Fibroblast of villous mesenchyme (primary cell): ENCODE data around the gene MALAT1. TPM values are rescaled to one million over a fixed set of nuclear protein-coding genes. Genes with fewer than 3 reads are reported as not detected.
A peak's percentile ranks its signal among the peaks of the same experiment; 100 is the strongest.
"Not testable (repeated sequence)": the region's sequence is repeated elsewhere in the genome, so short reads cannot be mapped to it uniquely, and the experiment has no call there.

Experiments
- DNase-seq: peaks from one replicate; pipeline ENCODE4 v3.0.0-alpha.2; 2010; ENCODE audit warnings: low read depth
- H3K4me3 ChIP-seq: 2 replicates; pipeline ENCODE4 v1.5.1; 2011; ENCODE audit warnings: low read depth, mild to moderate bottlenecking, low read length
- CTCF ChIP-seq: IDR thresholded peaks from 2 replicates; pipeline ENCODE4 v1.5.1; 2012; ENCODE audit warnings: low read depth, mild to moderate bottlenecking, low read length; ENCODE audit not compliant: insufficient read depth
- total RNA-seq: library from RNA; depleted of rRNA; stranded (reverse); fragments of >200 nt; gene quantifications from 2 replicates; pipeline ENCODE4 v1.2.3, GENCODE V29; 2012

Gene MALAT1
- total RNA-seq, 1 donor, result 16,563 TPM

GRCh38 chr11:65459552-65459951 lies 39.3 kb upstream of the MALAT1 start:
- no peak overlapping the region for H3K4me3 ChIP-seq
- no peak for TF ChIP-seq CTCF
- no peak for DNase-seq

DNA sequence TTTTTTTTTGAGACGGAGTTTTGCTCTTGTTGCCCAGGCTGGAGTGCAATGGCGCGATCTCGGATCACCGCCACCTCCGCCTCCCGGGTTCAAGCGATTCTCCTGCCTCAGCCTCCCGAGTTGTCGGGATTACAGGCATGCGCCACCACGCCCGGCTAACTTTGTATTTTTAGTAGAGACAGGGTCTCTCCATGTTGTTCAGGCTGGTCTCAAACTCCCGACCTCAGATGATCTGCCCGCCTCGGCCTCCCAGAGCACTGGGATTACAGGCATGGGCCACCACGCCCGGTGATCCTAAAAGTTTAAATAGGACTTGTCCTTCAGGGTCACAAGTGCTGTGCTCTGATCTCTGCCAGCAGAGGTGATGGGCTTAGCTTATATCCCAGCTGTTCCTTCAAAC lies 33.4 kb upstream of the MALAT1 start:
- H3K4me3 ChIP-seq, result not testable (repeated sequence)

GRCh38 chr11:65467306-65467705 lies 31.5 kb upstream of the MALAT1 start:
- DNase-seq, H3K4me3 ChIP-seq: not testable (repeated sequence)

More for the DNA sequence above, 33.4 kb upstream of the MALAT1 start:
- DNase-seq, result not testable (repeated sequence)

- TF ChIP-seq CTCF, result peak; percentile 62
- DNase-seq, result peak; percentile 54
- no peak overlapping the region for H3K4me3 ChIP-seq
Observed at GRCh38 chr11:65468874-65469333, 29.9 kb upstream of the MALAT1 start.

GRCh38 chr11:65470433-65471049 lies 28.3 kb upstream of the MALAT1 start:
- peak; percentile 46 for DNase-seq
- TF ChIP-seq CTCF, result no peak
- H3K4me3 ChIP-seq, result no peak overlapping the region

DNA sequence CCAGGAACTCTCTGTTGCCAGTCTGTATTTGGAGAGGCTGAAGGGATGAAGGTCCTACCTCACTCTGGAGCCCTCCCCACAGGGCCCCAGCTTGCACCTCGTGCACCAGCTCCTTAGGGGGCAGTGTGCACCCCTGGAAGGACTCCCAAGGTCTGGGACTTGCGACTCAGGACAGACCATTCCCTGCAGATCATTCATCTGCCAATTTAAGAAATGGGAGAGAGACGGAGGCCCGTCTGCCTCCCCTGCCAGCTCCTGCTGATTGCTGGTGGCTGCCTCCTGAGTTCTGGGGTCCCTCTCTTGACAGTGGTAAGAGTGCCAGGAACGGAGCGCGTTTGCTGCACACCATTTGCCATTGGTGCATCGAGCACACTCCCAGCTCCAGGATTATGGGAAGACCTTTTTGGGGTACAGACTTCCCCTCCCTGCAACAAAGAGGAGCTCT lies 27.4 kb upstream of the MALAT1 start:
- DNase-seq, result peak; percentile 89
- H3K4me3 ChIP-seq, result peak overlapping the region; percentile 54
- TF ChIP-seq CTCF, result peak; percentile 75

DNA sequence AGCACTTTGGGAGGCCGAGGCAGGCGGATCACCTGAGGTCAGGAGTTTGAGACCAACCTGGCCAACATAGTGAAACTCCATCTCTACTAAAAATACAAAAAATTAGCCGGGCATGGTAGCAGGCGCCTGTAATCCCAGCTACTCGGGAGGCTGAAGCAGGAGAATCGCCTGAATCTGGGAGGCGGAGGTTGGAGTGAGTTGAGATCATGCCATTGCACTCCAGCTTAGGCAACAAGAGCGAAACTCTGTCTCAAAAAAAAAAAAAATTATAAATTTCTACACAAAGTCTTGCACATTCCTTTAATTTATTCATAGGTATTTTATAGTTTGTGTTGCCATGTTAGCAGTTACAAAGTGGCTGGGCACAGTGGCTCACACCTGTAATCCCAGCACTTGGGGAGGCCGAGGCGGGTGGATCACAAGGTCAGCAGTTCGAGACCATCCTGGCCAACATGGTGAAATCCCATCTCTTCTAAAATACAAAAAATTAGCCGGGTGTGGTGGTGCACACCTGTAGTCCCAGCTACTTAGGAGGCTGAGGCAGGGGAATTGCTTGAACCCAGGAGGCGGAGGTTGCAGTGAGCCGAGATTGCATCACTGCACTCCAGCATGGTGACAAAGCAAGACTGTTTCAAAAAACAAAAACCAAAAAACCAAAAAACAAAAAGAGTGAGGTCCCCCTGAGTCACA lies 26.1 kb upstream of the MALAT1 start:
- peak overlapping the region; percentile 25 for H3K4me3 ChIP-seq
- DNase-seq, result not testable (repeated sequence)

GRCh38 chr11:65473278-65473860 lies 25.5 kb upstream of the MALAT1 start:
- no peak overlapping the region for H3K4me3 ChIP-seq
- TF ChIP-seq CTCF, result no peak
- no peak for DNase-seq
